K562 (cell line): ENCODE measurements around the gene DGCR8. TPM values are rescaled to one million over a fixed set of nuclear protein-coding genes. Genes with fewer than 3 reads are reported as not detected.

Source experiments
- CCNT2 ChIP-seq: IDR thresholded peaks from 2 replicates; pipeline ENCODE4 v1.6.1; 2011; ENCODE audit warnings: borderline replicate concordance, low read depth, mild to moderate bottlenecking, moderate library complexity, mixed read lengths, low read length; ENCODE audit not compliant: insufficient read length; ENCODE audit errors: extremely low read depth
- CHCHD3 ChIP-seq: fragments of 250-450 bp; sonication (Bioruptor Pico); IDR thresholded peaks from 2 replicates; pipeline ENCODE4 v2.1.2; 2022; ENCODE audit warnings: mild to moderate bottlenecking
- ERF ChIP-seq: fragments of 450-650 bp; formaldehyde crosslinking; IDR thresholded peaks from 2 replicates; pipeline ENCODE4 v1.4.0; 2020; ENCODE audit warnings: mild to moderate bottlenecking, mixed read lengths
- FOSL1 ChIP-seq: fragments of 200-800 bp; sonication (Bioruptor generic); conservative IDR thresholded peaks from 2 replicates; pipeline ENCODE4 v1.6.1; 2016; ENCODE audit warnings: missing genetic modification characterization, missing compliant biosample characterization
- FOXJ3 ChIP-seq: sonication (generic); formaldehyde crosslinking; IDR thresholded peaks from 2 replicates; pipeline ENCODE4 v1.4.0; 2020; ENCODE audit warnings: mild to moderate bottlenecking, missing genetic modification reagents
- MITF ChIP-seq: IDR thresholded peaks from 2 replicates; pipeline ENCODE4 v1.6.1; 2014; ENCODE audit warnings: antibody characterized with exemption
- NR2C2 ChIP-seq, 2 experiments: fragments of 200-800 bp in 1 of 2; sonication (Bioruptor generic) in 1 of 2; sonication (generic) in 1 of 2; formaldehyde crosslinking in 1 of 2; IDR thresholded peaks; 2 replicates each; pipeline versions ENCODE4 v1.6.1 to v1.8.0; 2016 to 2022; ENCODE audit warnings: mild to moderate bottlenecking in 1 of 2, missing compliant biosample characterization in 1 of 2, missing genetic modification characterization in 1 of 2, missing genetic modification reagents in 1 of 2
- POLR2A ChIP-seq: fragments of 450-650 bp; conservative IDR thresholded peaks from 2 replicates; pipeline ENCODE4 v1.6.1; 2016
- TARDBP ChIP-seq: fragments of 450-650 bp; IDR thresholded peaks from 2 replicates; pipeline ENCODE4 v1.6.1; 2016
- TEAD1 ChIP-seq, 2 experiments: fragments of 450-650 bp in 1 of 2; sonication (generic) in 1 of 2; formaldehyde crosslinking; IDR thresholded peaks; 2 replicates each; pipeline versions ENCODE4 v1.4.0 to v1.8.0; 2020 to 2022; ENCODE audit warnings: mild to moderate bottlenecking in 2 of 2, missing genetic modification reagents in 1 of 2
- TRIM28 ChIP-seq: fragments of 450-650 bp; IDR thresholded peaks from 2 replicates; pipeline ENCODE4 v1.6.1; 2017
- XRCC3 ChIP-seq: fragments of 450-650 bp; IDR thresholded peaks from 2 replicates; pipeline ENCODE4 v1.6.1; 2017; ENCODE audit warnings: mild to moderate bottlenecking, moderate library complexity
- YY1 ChIP-seq, 3 experiments: IDR thresholded peaks; 2 replicates each; pipeline ENCODE4 v1.6.1; 2011; ENCODE audit warnings: low read length in 2 of 3, mild to moderate bottlenecking in 2 of 3, moderate library complexity in 2 of 3, borderline replicate concordance in 1 of 3, control low read depth in 1 of 3, low read depth in 1 of 3; ENCODE audit not compliant: insufficient read depth in 3 of 3, insufficient replicate concordance in 2 of 3, control insufficient read depth in 1 of 3, insufficient read length in 1 of 3; ENCODE audit errors: extremely low read depth in 1 of 3
- ZBTB26 ChIP-seq: fragments of 450-650 bp; formaldehyde crosslinking; IDR thresholded peaks from 2 replicates; pipeline ENCODE4 v1.4.0; 2022; ENCODE audit warnings: missing genetic modification characterization
- ZC3H11A ChIP-seq: IDR thresholded peaks from 2 replicates; pipeline ENCODE4 v1.6.1; 2012; ENCODE audit warnings: low read depth, low read length, improper control_type of control experiment
- ZNF561 ChIP-seq: fragments of 450-650 bp; formaldehyde crosslinking; conservative IDR thresholded peaks from 2 replicates; pipeline ENCODE4 v1.4.0; 2020; ENCODE audit warnings: mild to moderate bottlenecking, moderate library complexity
- ZNF668 ChIP-seq: fragments of 250-450 bp; sonication (Bioruptor Pico); IDR thresholded peaks from 2 replicates; pipeline ENCODE4 v1.8.0; 2022; ENCODE audit warnings: mild to moderate bottlenecking, inconsistent platforms
- polyA plus RNA-seq, 8 experiments: library from polyadenylated mRNA; depleted of rRNA in 4 of 8; stranded (reverse) in 5 of 8; unstranded in 3 of 8; fragments of >200 nt; fragmentation: Nextera tagmentation in 2 of 8; fragmentation: Illumina TruSeq in 1 of 8; extraction: Ambion mirVana in 2 of 8; extraction: Trizol in 1 of 8; gene quantifications; 2 replicates each; pipeline versions ENCODE4 v1.2.1 to v1.2.3, GENCODE V29; 2011 to 2014; ENCODE audit warnings: inconsistent platforms in 1 of 8, missing spikeins in 1 of 8
- total RNA-seq, 7 experiments: library from RNA; depleted of rRNA in 6 of 7; stranded (reverse); fragments of >200 nt in 6 of 7; fragmentation: Illumina TruSeq in 2 of 7; extraction: Trizol in 2 of 7; gene quantifications; 2 replicates each; pipeline versions ENCODE4 v1.2.1 to v1.2.3, GENCODE V29; 2011 to 2021; ENCODE audit warnings: low replicate concordance in 1 of 7
- TF ChIP-seq, protein P1 (sequence below): sonication (generic); formaldehyde crosslinking; IDR thresholded peaks from 2 replicates; pipeline ENCODE4 v1.8.1; 2023; ENCODE audit warnings: mild to moderate bottlenecking, missing genetic modification reagents
- TF ChIP-seq, protein P2 (sequence below): IDR thresholded peaks from 3 replicates; pipeline ENCODE4 v1.6.1; 2011; ENCODE audit warnings: borderline replicate concordance, mild to moderate bottlenecking, moderate library complexity; ENCODE audit not compliant: insufficient read length; ENCODE audit errors: extremely low read depth

Gene DGCR8
- total and polyA plus RNA-seq, 9 of the 15 experiments (the other 6 are each of a cell fraction or from before 2014, with no cell fraction given), result 5.9 to 144 (median 80.1) TPM

- TF ChIP-seq, protein P1, sequence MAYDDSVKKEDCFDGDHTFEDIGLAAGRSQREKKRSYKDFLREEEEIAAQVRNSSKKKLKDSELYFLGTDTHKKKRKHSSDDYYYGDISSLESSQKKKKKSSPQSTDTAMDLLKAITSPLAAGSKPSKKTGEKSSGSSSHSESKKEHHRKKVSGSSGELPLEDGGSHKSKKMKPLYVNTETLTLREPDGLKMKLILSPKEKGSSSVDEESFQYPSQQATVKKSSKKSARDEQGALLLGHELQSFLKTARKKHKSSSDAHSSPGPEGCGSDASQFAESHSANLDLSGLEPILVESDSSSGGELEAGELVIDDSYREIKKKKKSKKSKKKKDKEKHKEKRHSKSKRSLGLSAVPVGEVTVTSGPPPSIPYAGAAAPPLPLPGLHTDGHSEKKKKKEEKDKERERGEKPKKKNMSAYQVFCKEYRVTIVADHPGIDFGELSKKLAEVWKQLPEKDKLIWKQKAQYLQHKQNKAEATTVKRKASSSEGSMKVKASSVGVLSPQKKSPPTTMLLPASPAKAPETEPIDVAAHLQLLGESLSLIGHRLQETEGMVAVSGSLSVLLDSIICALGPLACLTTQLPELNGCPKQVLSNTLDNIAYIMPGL (CRISPR knock-in tag), result no peak; the same call in 1 of the 2 replicates
- TF ChIP-seq ZNF668, result no peak
- TF ChIP-seq FOXJ3 (CRISPR knock-in tag), result no peak
- no peak for TF ChIP-seq ZC3H11A
- TF ChIP-seq ZNF561 (CRISPR knock-in tag), result no peak
- TF ChIP-seq NR2C2 (CRISPR knock-in tag; IDR thresholded peaks at IDR 0.05), result no peak
- no peak for TF ChIP-seq NR2C2 (tag; IDR thresholded peaks at IDR 0.05)
- TF ChIP-seq ZBTB26, result 0 out of 2 replicates have a peak, but pooled peaks have one; percentile 3
- TF ChIP-seq, protein P2, sequence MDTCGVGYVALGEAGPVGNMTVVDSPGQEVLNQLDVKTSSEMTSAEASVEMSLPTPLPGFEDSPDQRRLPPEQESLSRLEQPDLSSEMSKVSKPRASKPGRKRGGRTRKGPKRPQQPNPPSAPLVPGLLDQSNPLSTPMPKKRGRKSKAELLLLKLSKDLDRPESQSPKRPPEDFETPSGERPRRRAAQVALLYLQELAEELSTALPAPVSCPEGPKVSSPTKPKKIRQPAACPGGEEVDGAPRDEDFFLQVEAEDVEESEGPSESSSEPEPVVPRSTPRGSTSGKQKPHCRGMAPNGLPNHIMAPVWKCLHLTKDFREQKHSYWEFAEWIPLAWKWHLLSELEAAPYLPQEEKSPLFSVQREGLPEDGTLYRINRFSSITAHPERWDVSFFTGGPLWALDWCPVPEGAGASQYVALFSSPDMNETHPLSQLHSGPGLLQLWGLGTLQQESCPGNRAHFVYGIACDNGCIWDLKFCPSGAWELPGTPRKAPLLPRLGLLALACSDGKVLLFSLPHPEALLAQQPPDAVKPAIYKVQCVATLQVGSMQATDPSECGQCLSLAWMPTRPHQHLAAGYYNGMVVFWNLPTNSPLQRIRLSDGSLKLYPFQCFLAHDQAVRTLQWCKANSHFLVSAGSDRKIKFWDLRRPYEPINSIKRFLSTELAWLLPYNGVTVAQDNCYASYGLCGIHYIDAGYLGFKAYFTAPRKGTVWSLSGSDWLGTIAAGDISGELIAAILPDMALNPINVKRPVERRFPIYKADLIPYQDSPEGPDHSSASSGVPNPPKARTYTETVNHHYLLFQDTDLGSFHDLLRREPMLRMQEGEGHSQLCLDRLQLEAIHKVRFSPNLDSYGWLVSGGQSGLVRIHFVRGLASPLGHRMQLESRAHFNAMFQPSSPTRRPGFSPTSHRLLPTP, result no peak
- TF ChIP-seq CHCHD3, result no peak
- TF ChIP-seq POLR2A, result peak; percentile 50
- TF ChIP-seq MITF, result no peak
- no peak for TF ChIP-seq TRIM28
- no peak for TF ChIP-seq TARDBP
- 0 out of 2 replicates have a peak, but pooled peaks have one; percentile 5 for TF ChIP-seq ERF (CRISPR knock-in tag)
- no peak for TF ChIP-seq FOSL1 (tag)
- no peak for TF ChIP-seq YY1 (IDR thresholded peaks at IDR 0.05; ENCODE audit: borderline replicate concordance in 1 of 3, control insufficient read depth in 1 of 3, extremely low read depth in 1 of 3, insufficient read depth in 3 of 3, insufficient read length in 1 of 3, insufficient replicate concordance in 2 of 3, low read depth in 1 of 3, low read length in 2 of 3)
- TF ChIP-seq XRCC3, result no peak
- TF ChIP-seq CCNT2, result no peak
- 0 out of 4 replicates have a peak, but pooled peaks of 1 of the 2 experiments have one; percentile 7 for TF ChIP-seq TEAD1 (CRISPR knock-in tag; IDR thresholded peaks at IDR 0.05)
Measured at GRCh38 chr22:20125201-20126174, 45.4 kb downstream of the DGCR8 start (continued).
